ENCODE results near the gene ZNF385D. TPM values are rescaled to one million over a fixed set of nuclear protein-coding genes. Genes with fewer than 3 reads are reported as not detected.
"Not testable (repeated sequence)": the region's sequence is repeated elsewhere in the genome, so short reads cannot be mapped to it uniquely, and the experiment has no call there.

The ZNF385D gene
- polyA plus RNA-seq, 3 donors from 2014 or later, result 0.42 TPM; not detected in 2

- H3K4me3 Mint-ChIP-seq, result no peak overlapping the region
- H3K4me1 Mint-ChIP-seq, result no peaks in the 10 kb centered on the region
- no peak overlapping the region for H3K27ac Mint-ChIP-seq
- H3K9me3 Mint-ChIP-seq, result peaks cover 6 to 53% (median 18%) of the 10 kb centered on the region in 6 donors
- DNase-seq, result no peak
- no peaks in the 10 kb centered on the region for H3K36me3 Mint-ChIP-seq
- H3K27me3 Mint-ChIP-seq (ENCODE audit: low read depth in 3 of 3), result peaks cover 0 to 2% (median 0%) of the 10 kb centered on the region in 3 donors
These were observed 222.6 kb downstream of the ZNF385D start for GRCh38 chr3:21528291-21528995.

- H3K9me3 Mint-ChIP-seq, result peaks cover 6 to 49% (median 19%) of the 10 kb centered on the region in 6 donors
- no peak overlapping the region for H3K27ac Mint-ChIP-seq
- H3K4me1 Mint-ChIP-seq, result no peaks in the 10 kb centered on the region
- H3K36me3 Mint-ChIP-seq, result no peaks in the 10 kb centered on the region
- peaks cover 0 to 2% (median 0%) of the 10 kb centered on the region in 3 donors for H3K27me3 Mint-ChIP-seq (ENCODE audit: low read depth in 3 of 3)
- DNase-seq, result no peak
- no peak overlapping the region for H3K4me3 Mint-ChIP-seq
These were observed 224.5 kb downstream of the ZNF385D start for GRCh38 chr3:21526461-21526860.

GRCh38 chr3:21524133-21524532, 226.9 kb downstream of the ZNF385D start:
- H3K9me3 Mint-ChIP-seq, result peaks cover 6 to 35% (median 20%) of the 10 kb centered on the region in 6 donors
- DNase-seq, result no peak
- H3K27ac Mint-ChIP-seq, result no peak overlapping the region
- H3K4me1 Mint-ChIP-seq, result no peaks in the 10 kb centered on the region
- no peaks in the 10 kb centered on the region for H3K36me3 Mint-ChIP-seq
- no peaks in the 10 kb centered on the region for H3K27me3 Mint-ChIP-seq (ENCODE audit: low read depth in 3 of 3)
- no peak overlapping the region for H3K4me3 Mint-ChIP-seq

GRCh38 chr3:21520106-21520963, 230.7 kb downstream of the ZNF385D start:
- no peak for DNase-seq
- no peaks in the 10 kb centered on the region for H3K36me3 Mint-ChIP-seq
- H3K9me3 Mint-ChIP-seq, result peaks cover 10 to 45% (median 28%) of the 10 kb centered on the region in 6 donors
- no peak overlapping the region for H3K27ac Mint-ChIP-seq
- no peaks in the 10 kb centered on the region for H3K27me3 Mint-ChIP-seq (ENCODE audit: low read depth in 3 of 3)
- no peak overlapping the region for H3K4me3 Mint-ChIP-seq
- no peaks in the 10 kb centered on the region for H3K4me1 Mint-ChIP-seq

GRCh38 chr3:21517184-21517583, 233.8 kb downstream of the ZNF385D start:
- Mint-ChIP-seq H3K27me3 (ENCODE audit: low read depth in 3 of 3) (no peaks in the 10 kb centered on the region), H3K4me3 (no peak overlapping the region), H3K27ac (no peak overlapping the region), H3K4me1 (no peaks in the 10 kb centered on the region), H3K9me3 (peaks cover 4 to 45% (median 18%) of the 10 kb centered on the region in 6 donors), H3K36me3 (no peaks in the 10 kb centered on the region)
- no peak for DNase-seq

- Mint-ChIP-seq H3K9me3 (peaks cover 9 to 54% (median 24%) of the 10 kb centered on the region in 6 donors), H3K36me3 (peaks cover 0 to 3% (median 0%) of the 10 kb centered on the region in 3 donors), H3K27me3 (ENCODE audit: low read depth in 3 of 3) (no peaks in the 10 kb centered on the region), H3K4me3 (no peak overlapping the region), H3K4me1 (no peaks in the 10 kb centered on the region), H3K27ac (no peak overlapping the region)
- no peak for DNase-seq
These were observed 235.6 kb downstream of the ZNF385D start for GRCh38 chr3:21515417-21515816.

GRCh38 chr3:21509731-21510470, 241.1 kb downstream of the ZNF385D start:
- no peaks in the 10 kb centered on the region for H3K4me1 Mint-ChIP-seq
- no peak for DNase-seq
- no peak overlapping the region for H3K27ac Mint-ChIP-seq
- H3K27me3 Mint-ChIP-seq (ENCODE audit: low read depth in 3 of 3), result no peaks in the 10 kb centered on the region
- peaks cover 0 to 3% (median 0%) of the 10 kb centered on the region in 3 donors for H3K36me3 Mint-ChIP-seq
- H3K9me3 Mint-ChIP-seq, result peaks cover 5 to 56% (median 23%) of the 10 kb centered on the region in 6 donors
- H3K4me3 Mint-ChIP-seq, result no peak overlapping the region

GRCh38 chr3:21508246-21508645, 242.8 kb downstream of the ZNF385D start:
- no peaks in the 10 kb centered on the region for H3K27me3 Mint-ChIP-seq (ENCODE audit: low read depth in 3 of 3)
- DNase-seq, result no peak
- H3K27ac Mint-ChIP-seq, result no peak overlapping the region
- no peak overlapping the region for H3K4me3 Mint-ChIP-seq
- H3K9me3 Mint-ChIP-seq, result peaks cover 5 to 52% (median 27%) of the 10 kb centered on the region in 6 donors
- peaks cover 0 to 3% (median 0%) of the 10 kb centered on the region in 3 donors for H3K36me3 Mint-ChIP-seq
- H3K4me1 Mint-ChIP-seq, result no peaks in the 10 kb centered on the region

- peaks cover 0 to 3% (median 0%) of the 10 kb centered on the region in 3 donors for H3K36me3 Mint-ChIP-seq
- no peak for DNase-seq
- H3K4me1 Mint-ChIP-seq, result no peaks in the 10 kb centered on the region
- H3K4me3 Mint-ChIP-seq, result no peak overlapping the region
- H3K27ac Mint-ChIP-seq, result no peak overlapping the region
- H3K9me3 Mint-ChIP-seq, result peaks cover 10 to 52% (median 22%) of the 10 kb centered on the region in 6 donors
- H3K27me3 Mint-ChIP-seq (ENCODE audit: low read depth in 3 of 3), result no peaks in the 10 kb centered on the region
These were observed 245.1 kb downstream of the ZNF385D start for GRCh38 chr3:21505711-21506460.

GRCh38 chr3:21502656-21503055, 248.4 kb downstream of the ZNF385D start:
- Mint-ChIP-seq H3K4me3 (no peak overlapping the region), H3K4me1 (no peaks in the 10 kb centered on the region), H3K27me3 (ENCODE audit: low read depth in 3 of 3) (no peaks in the 10 kb centered on the region), H3K27ac (no peak overlapping the region), H3K9me3 (peaks cover 11 to 47% (median 22%) of the 10 kb centered on the region in 6 donors), H3K36me3 (no peaks in the 10 kb centered on the region)
- no peak for DNase-seq

GRCh38 chr3:21500834-21501233, 250.2 kb downstream of the ZNF385D start:
- Mint-ChIP-seq H3K36me3 (no peaks in the 10 kb centered on the region), H3K4me3 (no peak overlapping the region), H3K9me3 (peaks cover 19 to 47% (median 24%) of the 10 kb centered on the region in 6 donors), H3K4me1 (no peaks in the 10 kb centered on the region), H3K27me3 (ENCODE audit: low read depth in 3 of 3) (peaks cover 0 to 3% (median 0%) of the 10 kb centered on the region in 3 donors), H3K27ac (no peak overlapping the region)
- no peak for DNase-seq

GRCh38 chr3:21490671-21491070, 260.3 kb downstream of the ZNF385D start:
- not testable (repeated sequence) for H3K36me3 Mint-ChIP-seq; H3K4me3 Mint-ChIP-seq; H3K4me1 Mint-ChIP-seq; H3K27ac Mint-ChIP-seq; H3K27me3 Mint-ChIP-seq (ENCODE audit: low read depth in 3 of 3); DNase-seq
- peaks cover 8 to 42% (median 16%) of the 10 kb centered on the region in 6 donors for H3K9me3 Mint-ChIP-seq

GRCh38 chr3:21487520-21487919, 263.5 kb downstream of the ZNF385D start:
- Mint-ChIP-seq H3K36me3 (no peaks in the 10 kb centered on the region), H3K4me3 (no peak overlapping the region), H3K27me3 (ENCODE audit: low read depth in 3 of 3) (peaks cover 0 to 3% (median 0%) of the 10 kb centered on the region in 3 donors), H3K4me1 (no peaks in the 10 kb centered on the region), H3K9me3 (peaks cover 2 to 25% (median 10%) of the 10 kb centered on the region in 6 donors), H3K27ac (no peak overlapping the region)
- DNase-seq, result no peak
